Upper lobe of left lung (tissue), 4 donors: ENCODE data around the gene PNPLA7.

Source experiments
- POLR2A ChIP-seq, 4 donors: fragments of 450-650 bp; IDR thresholded peaks; one replicate each; pipeline ENCODE4 v1.5.1; 2016 to 2017; ENCODE audit warnings: antibody characterized with exemption in 4 of 4, mild to moderate bottlenecking in 2 of 4
- POLR2AphosphoS5 ChIP-seq, 2 donors: sonication (generic); formaldehyde crosslinking; IDR thresholded peaks; one replicate each; pipeline ENCODE4 v1.5.1; 2017; ENCODE audit warnings: antibody characterized with exemption in 2 of 2
- TF ChIP-seq, protein P1 (sequence below), 6 experiments: fragments of 450-650 bp in 4 of 6; fragments of 200-600 bp in 2 of 6; sonication (generic) in 2 of 6; IDR thresholded peaks; one replicate each; pipeline ENCODE4 v1.5.1; 2016 to 2019; ENCODE audit warnings: antibody characterized with exemption in 6 of 6

DNA sequence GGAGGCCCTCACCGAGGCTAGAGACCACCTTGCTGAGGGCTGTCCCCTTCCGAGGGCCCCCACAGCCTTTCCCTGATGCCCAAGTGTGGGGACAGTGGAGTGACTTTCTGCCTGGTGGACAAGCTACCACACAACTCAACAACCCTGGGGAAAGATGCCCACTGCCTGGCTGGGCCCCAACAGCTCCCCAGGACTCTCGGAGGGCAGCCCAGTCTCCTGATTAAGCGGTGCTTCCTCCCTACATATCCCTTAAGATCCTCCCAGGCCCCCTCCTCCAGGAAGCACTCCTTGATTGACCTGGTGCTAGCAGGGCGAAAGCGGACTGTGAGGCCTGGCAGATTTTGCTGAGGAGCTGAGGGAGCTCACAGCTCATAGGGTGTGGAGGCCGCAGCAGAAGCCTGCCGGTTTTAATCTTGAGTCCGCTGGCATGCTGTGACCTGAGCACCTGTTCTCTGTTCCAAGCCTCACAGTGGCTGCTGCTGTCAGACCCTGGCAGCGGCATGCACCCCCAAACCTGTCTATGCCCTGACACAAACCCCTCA is 93.3 kb downstream of the PNPLA7 start:
- TF ChIP-seq POLR2A (IDR thresholded peaks at IDR 0.05) = no peak
- TF ChIP-seq POLR2AphosphoS5 (IDR thresholded peaks at IDR 0.05) = no peak
- TF ChIP-seq, protein P1, sequence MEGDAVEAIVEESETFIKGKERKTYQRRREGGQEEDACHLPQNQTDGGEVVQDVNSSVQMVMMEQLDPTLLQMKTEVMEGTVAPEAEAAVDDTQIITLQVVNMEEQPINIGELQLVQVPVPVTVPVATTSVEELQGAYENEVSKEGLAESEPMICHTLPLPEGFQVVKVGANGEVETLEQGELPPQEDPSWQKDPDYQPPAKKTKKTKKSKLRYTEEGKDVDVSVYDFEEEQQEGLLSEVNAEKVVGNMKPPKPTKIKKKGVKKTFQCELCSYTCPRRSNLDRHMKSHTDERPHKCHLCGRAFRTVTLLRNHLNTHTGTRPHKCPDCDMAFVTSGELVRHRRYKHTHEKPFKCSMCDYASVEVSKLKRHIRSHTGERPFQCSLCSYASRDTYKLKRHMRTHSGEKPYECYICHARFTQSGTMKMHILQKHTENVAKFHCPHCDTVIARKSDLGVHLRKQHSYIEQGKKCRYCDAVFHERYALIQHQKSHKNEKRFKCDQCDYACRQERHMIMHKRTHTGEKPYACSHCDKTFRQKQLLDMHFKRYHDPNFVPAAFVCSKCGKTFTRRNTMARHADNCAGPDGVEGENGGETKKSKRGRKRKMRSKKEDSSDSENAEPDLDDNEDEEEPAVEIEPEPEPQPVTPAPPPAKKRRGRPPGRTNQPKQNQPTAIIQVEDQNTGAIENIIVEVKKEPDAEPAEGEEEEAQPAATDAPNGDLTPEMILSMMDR (IDR thresholded peaks at IDR 0.05) = no peak
